ENCODE results near the gene TPO. TPM values are rescaled to one million over a fixed set of nuclear protein-coding genes. Genes with fewer than 3 reads are reported as not detected.

Gene TPO
- total RNA-seq, 1 donor = not detected

GRCh38 chr2:1438972-1439371, 25.7 kb downstream of the TPO start:
- TF ChIP-seq CTCF (IDR thresholded peaks at IDR 0.05; ENCODE audit: insufficient read depth, low read depth, low read length) = no peak
- no peak for DNase-seq (ENCODE audit: low read depth)
- no peak overlapping the region for H3K4me3 ChIP-seq (ENCODE audit: low read depth, low read length)

- H3K4me3 ChIP-seq (ENCODE audit: low read depth, low read length) = no peak overlapping the region
- no peak for DNase-seq (ENCODE audit: low read depth)
- TF ChIP-seq CTCF (IDR thresholded peaks at IDR 0.05; ENCODE audit: insufficient read depth, low read depth, low read length) = no peak
Observed at GRCh38 chr2:1440581-1440980, 27.3 kb downstream of the TPO start.

- no peak for TF ChIP-seq CTCF (IDR thresholded peaks at IDR 0.05; ENCODE audit: insufficient read depth, low read depth, low read length)
- DNase-seq (ENCODE audit: low read depth) = no peak
- no peak overlapping the region for H3K4me3 ChIP-seq (ENCODE audit: low read depth, low read length)
Observed at GRCh38 chr2:1446301-1446700, 33.0 kb downstream of the TPO start.

- TF ChIP-seq CTCF (IDR thresholded peaks at IDR 0.05; ENCODE audit: insufficient read depth, low read depth, low read length) = no peak
- no peak for DNase-seq (ENCODE audit: low read depth)
- no peak overlapping the region for H3K4me3 ChIP-seq (ENCODE audit: low read depth, low read length)
Observed at GRCh38 chr2:1448009-1448408, 34.7 kb downstream of the TPO start.

- DNase-seq (ENCODE audit: low read depth) = no peak
- no peak overlapping the region for H3K4me3 ChIP-seq (ENCODE audit: low read depth, low read length)
- no peak for TF ChIP-seq CTCF (IDR thresholded peaks at IDR 0.05; ENCODE audit: insufficient read depth, low read depth, low read length)
Observed at GRCh38 chr2:1450915-1451314, 37.7 kb downstream of the TPO start.

- H3K4me3 ChIP-seq (ENCODE audit: low read depth, low read length) = no peak overlapping the region
- DNase-seq (ENCODE audit: low read depth) = no peak
- no peak for TF ChIP-seq CTCF (IDR thresholded peaks at IDR 0.05; ENCODE audit: insufficient read depth, low read depth, low read length)
Observed at GRCh38 chr2:1451422-1451821, 38.2 kb downstream of the TPO start.

GRCh38 chr2:1453561-1453960, 40.3 kb downstream of the TPO start:
- no peak overlapping the region for H3K4me3 ChIP-seq (ENCODE audit: low read depth, low read length)
- DNase-seq (ENCODE audit: low read depth) = no peak
- TF ChIP-seq CTCF (IDR thresholded peaks at IDR 0.05; ENCODE audit: insufficient read depth, low read depth, low read length) = no peak
